Chondrocyte (in vitro differentiated cells): ENCODE measurements around the gene INF2. TPM values are rescaled to one million over a fixed set of nuclear protein-coding genes. Genes with fewer than 3 reads are reported as not detected.
A peak's percentile ranks its signal among the peaks of the same experiment; 100 is the strongest.

Source experiments
- DNase-seq: peaks from one replicate; pipeline ENCODE4 v3.0.0; 2021; ENCODE audit warnings: mixed read lengths, low spot score
- H3K27ac Mint-ChIP-seq: one replicate; pipeline ENCODE4 v1.8.0; 2021; ENCODE audit warnings: mild to moderate bottlenecking, moderate library complexity, mixed read lengths; ENCODE audit not compliant: unreplicated experiment
- H3K27me3 Mint-ChIP-seq: 2 replicates; pipeline ENCODE4 v1.8.0; 2021; ENCODE audit warnings: low read depth, mixed read lengths
- H3K36me3 Mint-ChIP-seq: 2 replicates; pipeline ENCODE4 v1.8.0; 2021; ENCODE audit warnings: low read depth, mixed read lengths
- H3K4me1 Mint-ChIP-seq: 2 replicates; pipeline ENCODE4 v1.8.0; 2021; ENCODE audit warnings: low read depth, mild to moderate bottlenecking, mixed read lengths
- H3K4me3 Mint-ChIP-seq: one replicate; pipeline ENCODE4 v1.8.0; 2021; ENCODE audit warnings: mild to moderate bottlenecking, moderate library complexity, mixed read lengths; ENCODE audit not compliant: unreplicated experiment
- H3K9me3 Mint-ChIP-seq: 2 replicates; pipeline ENCODE4 v1.8.0; 2021; ENCODE audit warnings: low read depth, mixed read lengths
- CTCF ChIP-seq: fragments of 200-600 bp; sonication (generic); IDR thresholded peaks from 2 replicates; pipeline ENCODE4 v1.5.0; 2021; ENCODE audit warnings: antibody characterized with exemption, mild to moderate bottlenecking, moderate library complexity
- total RNA-seq: library from RNA; stranded (reverse); gene quantifications from 3 replicates; pipeline ENCODE4 v1.2.1, GENCODE V29; 2021

Gene INF2
- total RNA-seq, 1 donor from 2014 or later: 117 TPM

GRCh38 chr14:104683653-104684448 is 5.6 kb upstream of the INF2 start:
- peak overlapping the region; percentile 0 for H3K27ac Mint-ChIP-seq
- TF ChIP-seq CTCF: no peak
- DNase-seq: no peak
- H3K36me3 Mint-ChIP-seq: no peaks in the 10 kb centered on the region
- no peaks in the 10 kb centered on the region for H3K27me3 Mint-ChIP-seq
- peaks cover 62% of the 10 kb centered on the region for H3K4me1 Mint-ChIP-seq
- no peak overlapping the region for H3K4me3 Mint-ChIP-seq
- no peaks in the 10 kb centered on the region for H3K9me3 Mint-ChIP-seq

DNA sequence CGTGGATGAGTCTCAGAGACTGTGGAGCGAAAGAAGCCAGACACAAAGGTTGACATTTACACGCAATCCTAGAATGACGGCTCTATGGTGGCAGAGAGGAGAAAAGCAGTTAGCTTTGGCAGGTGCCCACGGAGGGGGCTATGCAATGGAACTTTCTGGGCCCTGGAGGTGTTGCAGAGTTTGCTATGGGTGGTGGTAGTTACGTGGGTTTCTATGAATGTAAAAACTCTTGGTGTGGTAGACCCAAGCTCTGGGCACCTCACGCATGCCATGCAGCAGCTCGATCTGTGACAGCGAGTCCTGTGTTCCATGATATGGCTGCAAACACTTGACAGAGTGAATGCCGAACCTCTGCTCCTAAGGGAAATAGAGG is 5.0 kb upstream of the INF2 start:
- H3K4me3 Mint-ChIP-seq: no peak overlapping the region
- no peak for DNase-seq
- H3K9me3 Mint-ChIP-seq: no peaks in the 10 kb centered on the region
- peaks cover 65% of the 10 kb centered on the region for H3K4me1 Mint-ChIP-seq
- H3K27ac Mint-ChIP-seq: no peak overlapping the region
- H3K36me3 Mint-ChIP-seq: no peaks in the 10 kb centered on the region
- H3K27me3 Mint-ChIP-seq: no peaks in the 10 kb centered on the region
- no peak for TF ChIP-seq CTCF

GRCh38 chr14:104685216-104685997 is 4.0 kb upstream of the INF2 start:
- no peaks in the 10 kb centered on the region for H3K27me3 Mint-ChIP-seq
- peak overlapping the region; percentile 3 for H3K27ac Mint-ChIP-seq
- no peaks in the 10 kb centered on the region for H3K9me3 Mint-ChIP-seq
- H3K36me3 Mint-ChIP-seq: no peaks in the 10 kb centered on the region
- H3K4me3 Mint-ChIP-seq: no peak overlapping the region
- peaks cover 56% of the 10 kb centered on the region for H3K4me1 Mint-ChIP-seq
- DNase-seq: no peak
- TF ChIP-seq CTCF: no peak

- TF ChIP-seq CTCF: no peak
- H3K27me3 Mint-ChIP-seq: no peaks in the 10 kb centered on the region
- DNase-seq: no peak
- no peaks in the 10 kb centered on the region for H3K9me3 Mint-ChIP-seq
- H3K4me1 Mint-ChIP-seq: peaks cover 56% of the 10 kb centered on the region
- no peaks in the 10 kb centered on the region for H3K36me3 Mint-ChIP-seq
- peak overlapping the region; percentile 32 for H3K27ac Mint-ChIP-seq
- H3K4me3 Mint-ChIP-seq: no peak overlapping the region
Measured at GRCh38 chr14:104685998-104686610, 3.3 kb upstream of the INF2 start.
